HG02870 (cell line): Measurements from ENCODE around the gene GPR146.
A peak's percentile ranks its signal among the peaks of the same experiment; 100 is the strongest.

Experiments
- ATAC-seq: cut with Tn5 transposase; IDR thresholded peaks from one replicate; pipeline ENCODE4 v1.9.1; 2021; ENCODE audit warnings: mild to moderate bottlenecking, moderate library complexity; ENCODE audit not compliant: unreplicated experiment

Gene GPR146

DNA sequence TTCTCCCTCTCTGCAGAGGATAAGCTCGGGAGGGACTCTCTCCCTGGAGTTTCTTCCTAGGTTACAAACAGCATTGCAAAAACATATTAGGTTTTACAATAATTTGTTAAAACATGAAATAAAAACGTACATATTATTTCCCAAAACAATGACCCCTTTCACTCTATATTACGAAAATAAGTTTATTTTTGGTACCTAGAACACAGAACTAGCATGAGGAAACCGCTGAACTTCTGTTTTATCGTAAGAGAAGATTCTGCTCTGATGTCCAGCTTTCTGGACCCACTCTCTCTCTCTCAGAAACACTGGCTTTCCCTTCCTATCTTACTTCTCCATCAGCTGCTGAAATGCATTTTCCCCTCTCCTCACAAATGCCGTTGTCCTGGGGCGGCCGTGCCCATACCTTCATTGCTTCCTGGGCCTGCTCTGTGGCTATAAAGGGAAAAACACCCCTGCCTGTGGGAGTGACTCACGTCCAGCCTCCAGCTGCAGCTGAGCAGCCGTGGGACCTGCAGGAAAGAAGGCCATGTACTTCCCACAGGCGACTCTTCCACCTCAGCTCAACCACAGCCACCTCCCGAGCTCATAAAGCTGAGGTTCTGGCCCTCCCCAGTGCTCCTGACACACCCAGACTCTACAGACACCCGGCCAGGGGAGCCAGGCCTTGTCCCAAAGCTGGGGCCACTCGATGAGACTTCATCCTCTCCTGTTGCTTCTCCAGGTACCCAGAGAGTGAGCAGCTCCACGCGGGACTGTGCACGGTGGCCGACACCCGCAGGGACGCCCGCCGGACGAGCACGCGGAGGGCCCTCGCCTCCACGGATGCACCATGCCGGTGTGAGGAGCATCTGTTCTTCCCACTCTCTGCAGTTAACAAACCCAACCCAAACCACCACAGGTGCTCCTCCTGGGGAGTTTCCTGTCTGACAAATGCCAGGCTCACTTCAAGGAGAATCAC, 46.6 kb downstream of the GPR146 start:
- no peak for ATAC-seq

DNA sequence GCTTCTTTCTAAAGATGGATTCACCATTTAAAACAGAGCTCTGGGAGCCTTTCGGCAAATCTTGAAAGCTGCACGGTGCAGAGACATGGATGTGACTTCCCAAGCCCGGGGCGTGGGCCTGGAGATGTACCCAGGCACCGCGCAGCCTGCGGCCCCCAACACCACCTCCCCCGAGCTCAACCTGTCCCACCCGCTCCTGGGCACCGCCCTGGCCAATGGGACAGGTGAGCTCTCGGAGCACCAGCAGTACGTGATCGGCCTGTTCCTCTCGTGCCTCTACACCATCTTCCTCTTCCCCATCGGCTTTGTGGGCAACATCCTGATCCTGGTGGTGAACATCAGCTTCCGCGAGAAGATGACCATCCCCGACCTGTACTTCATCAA, 47.3 kb downstream of the GPR146 start:
- ATAC-seq, result no peak

DNA sequence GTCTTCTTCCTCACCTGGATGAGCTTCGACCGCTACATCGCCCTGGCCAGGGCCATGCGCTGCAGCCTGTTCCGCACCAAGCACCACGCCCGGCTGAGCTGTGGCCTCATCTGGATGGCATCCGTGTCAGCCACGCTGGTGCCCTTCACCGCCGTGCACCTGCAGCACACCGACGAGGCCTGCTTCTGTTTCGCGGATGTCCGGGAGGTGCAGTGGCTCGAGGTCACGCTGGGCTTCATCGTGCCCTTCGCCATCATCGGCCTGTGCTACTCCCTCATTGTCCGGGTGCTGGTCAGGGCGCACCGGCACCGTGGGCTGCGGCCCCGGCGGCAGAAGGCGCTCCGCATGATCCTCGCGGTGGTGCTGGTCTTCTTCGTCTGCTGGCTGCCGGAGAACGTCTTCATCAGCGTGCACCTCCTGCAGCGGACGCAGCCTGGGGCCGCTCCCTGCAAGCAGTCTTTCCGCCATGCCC, 47.9 kb downstream of the GPR146 start:
- no peak for ATAC-seq

DNA sequence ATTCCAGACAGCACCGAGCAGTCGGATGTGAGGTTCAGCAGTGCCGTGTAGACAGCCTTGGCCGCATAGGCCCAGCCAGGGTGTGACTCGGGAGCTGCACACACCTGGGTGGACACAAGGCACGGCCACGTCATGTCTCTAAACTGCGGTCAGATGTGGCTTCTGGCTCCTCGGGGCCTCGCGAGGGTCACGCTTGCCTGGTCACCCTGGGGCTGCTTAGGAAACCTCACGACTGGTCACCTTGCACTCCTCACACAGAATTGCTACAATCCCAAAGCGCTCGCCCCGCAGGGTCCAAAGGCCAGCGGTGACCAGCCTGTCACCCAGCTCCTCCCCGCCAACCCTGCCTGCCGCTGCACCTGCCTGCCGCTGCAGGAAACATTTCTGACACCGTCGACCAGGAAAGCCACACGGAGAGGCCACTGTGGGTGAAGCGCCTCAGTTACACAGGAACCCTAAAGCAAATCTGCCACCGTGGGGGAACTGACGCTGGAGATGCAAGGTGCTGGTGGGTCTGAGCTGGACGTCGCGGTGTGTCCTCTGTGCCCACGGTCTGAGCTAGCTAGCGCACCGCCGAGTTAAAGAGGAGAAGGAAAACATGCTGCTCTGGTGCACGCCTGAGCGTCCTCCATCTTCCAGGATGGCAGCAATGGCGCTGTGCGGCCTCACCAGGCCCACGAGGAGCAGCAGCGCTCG, 48.6 kb downstream of the GPR146 start:
- ATAC-seq, result no peak

DNA sequence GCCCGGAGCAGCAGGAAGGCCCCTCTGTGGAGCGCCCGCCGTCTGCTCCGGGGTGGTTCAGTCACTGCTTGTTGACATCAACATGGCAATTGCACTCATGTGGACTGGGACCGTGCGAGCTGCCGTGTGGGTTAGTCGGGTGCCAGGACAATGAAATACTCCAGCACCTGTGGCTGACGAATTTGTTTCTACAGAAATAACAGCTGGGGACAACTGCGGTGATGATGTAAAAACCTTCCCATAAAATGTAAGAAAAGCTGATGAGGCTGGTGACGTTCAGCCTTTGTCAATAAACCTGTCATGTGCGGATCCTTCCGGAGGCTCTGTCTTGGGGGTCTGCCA, 49.1 kb downstream of the GPR146 start:
- ATAC-seq, result no peak

DNA sequence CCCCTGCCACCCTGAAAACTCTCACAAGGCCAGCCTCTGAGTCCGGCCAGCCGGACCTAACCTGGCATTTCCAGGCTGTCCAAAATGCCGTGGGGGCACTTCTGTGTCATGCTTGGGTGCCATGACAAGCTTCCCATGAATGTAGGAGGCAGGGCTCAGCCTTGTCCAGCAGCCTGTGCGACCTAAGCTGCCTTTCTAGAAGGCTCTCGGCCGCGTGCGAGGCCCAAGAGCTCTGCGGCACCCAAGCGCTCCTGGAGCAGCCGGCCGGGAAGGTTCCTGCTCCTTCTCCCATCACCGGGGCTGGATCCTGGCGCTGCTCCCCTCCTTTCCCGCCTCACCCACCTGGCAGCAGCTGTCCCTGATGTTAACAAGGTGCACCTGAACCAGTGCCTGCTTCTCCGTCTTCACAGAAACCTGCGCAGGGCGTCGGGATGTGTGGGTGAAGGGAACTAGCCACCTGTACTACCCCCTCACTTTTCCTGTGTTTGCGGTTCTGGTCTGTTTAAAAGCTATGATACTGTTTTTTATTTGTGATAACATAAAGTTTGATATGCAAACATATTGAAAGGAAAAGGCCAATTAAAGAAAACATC, 49.7 kb downstream of the GPR146 start:
- ATAC-seq, result no peak

DNA sequence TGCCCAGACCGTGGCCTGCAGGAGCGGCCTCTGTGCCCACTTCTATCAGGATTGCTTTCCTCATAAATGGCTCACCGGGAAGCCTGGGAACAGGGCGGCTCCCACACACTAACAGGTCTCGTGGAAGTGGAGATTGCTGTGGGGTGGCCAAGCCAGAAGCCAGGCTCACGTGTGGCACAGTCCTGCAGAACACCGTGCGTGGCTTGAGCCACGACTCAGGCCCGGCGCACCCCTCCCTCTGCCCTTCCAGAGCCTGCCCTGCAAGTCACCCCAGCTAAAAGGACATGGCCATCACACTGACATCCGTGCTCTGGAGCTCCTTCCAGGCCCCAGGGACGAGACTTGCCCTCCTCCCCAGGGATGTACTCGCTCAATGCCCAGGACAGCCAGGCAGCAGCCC, 50.5 kb downstream of the GPR146 start:
- ATAC-seq, result no peak

DNA sequence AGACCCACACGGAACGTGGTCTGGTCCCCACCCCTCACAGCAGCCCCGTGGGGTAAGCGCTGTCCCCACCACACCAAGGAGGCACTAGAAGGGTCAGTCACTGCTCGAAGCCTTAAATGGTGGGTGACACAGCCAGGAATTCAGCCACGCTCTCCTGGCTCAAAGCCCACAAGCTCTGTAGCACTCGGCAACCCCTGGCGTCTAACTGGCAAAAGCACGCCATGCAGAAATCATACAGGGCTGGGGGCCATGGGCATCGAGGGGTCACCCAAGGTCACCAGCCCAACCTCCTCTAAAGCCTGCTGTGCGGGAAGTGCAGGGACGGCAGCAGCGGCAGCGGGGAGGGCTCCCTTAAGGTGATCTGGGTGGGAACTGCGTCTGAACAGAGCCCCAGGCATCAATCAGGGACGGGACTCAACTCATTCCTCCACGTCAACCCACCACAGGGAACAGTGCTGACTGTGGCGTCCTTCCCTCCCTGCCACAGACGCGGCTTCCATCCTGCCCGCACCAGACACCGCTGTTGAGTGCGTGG, 51.3 kb downstream of the GPR146 start:
- no peak for ATAC-seq

DNA sequence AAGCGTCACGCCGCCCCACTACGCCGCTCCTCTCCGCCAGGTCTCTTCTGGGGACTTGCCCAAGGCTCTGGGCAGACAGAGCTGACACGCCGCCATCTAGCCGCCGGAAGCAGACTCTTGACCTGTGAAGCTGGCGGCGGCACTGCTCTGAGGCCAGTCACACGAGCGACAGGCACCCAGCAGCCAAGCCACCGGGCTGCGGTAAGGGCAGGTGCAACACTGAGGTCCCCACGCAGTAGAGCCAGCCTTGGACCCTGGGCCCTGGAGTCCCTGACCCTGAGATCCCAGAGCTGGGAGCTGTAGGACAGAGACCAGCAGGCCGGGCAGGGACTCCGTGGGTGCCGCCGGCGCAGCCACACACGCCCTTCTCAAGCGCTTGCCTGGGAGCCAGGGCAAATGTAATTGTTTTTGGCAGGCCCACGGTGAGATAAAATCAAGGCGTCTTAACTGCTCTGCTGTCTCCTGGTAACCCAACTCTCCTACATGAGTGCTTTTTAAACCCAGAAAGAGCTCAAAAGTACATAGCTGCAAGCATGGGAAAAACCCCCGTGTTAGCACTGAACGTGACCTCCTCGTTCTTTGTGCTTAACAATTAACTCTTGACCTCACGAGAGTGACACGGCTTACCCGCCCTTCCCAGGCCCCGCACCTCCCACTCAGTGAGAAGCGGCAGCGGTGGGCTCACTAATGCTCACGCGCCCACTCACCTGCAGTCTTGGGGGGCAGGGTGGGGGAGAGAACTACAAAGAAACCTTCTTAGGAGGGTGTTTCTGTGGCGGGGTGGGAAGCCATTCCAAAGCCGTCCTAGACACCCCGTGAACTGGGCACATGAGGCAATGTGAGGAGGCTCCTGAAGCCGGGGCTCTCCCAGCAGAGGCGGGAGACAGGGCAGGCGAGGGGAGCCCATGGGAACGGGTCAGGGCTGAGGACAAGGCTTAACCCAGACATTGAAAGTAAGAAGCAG, 52.1 kb downstream of the GPR146 start:
- ATAC-seq, result no peak

DNA sequence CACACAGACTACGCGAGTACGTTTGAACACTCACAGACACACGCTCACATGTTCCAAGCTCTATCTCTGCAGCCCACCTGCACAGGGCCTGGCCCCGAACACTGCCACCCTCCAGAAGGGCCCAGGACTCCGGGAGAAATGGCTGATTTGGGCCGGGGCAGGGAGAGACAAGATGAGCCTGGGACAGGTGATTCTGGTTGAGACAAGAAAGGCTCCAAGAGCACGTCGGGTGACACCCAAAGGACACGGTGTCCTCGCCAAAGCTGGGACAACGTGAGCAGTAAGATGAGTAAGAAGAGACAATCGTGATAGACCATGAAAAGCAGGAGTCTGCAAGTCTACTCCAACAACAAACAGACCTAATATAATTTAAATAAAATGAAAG, 52.8 kb downstream of the GPR146 start:
- ATAC-seq, result no peak

DNA sequence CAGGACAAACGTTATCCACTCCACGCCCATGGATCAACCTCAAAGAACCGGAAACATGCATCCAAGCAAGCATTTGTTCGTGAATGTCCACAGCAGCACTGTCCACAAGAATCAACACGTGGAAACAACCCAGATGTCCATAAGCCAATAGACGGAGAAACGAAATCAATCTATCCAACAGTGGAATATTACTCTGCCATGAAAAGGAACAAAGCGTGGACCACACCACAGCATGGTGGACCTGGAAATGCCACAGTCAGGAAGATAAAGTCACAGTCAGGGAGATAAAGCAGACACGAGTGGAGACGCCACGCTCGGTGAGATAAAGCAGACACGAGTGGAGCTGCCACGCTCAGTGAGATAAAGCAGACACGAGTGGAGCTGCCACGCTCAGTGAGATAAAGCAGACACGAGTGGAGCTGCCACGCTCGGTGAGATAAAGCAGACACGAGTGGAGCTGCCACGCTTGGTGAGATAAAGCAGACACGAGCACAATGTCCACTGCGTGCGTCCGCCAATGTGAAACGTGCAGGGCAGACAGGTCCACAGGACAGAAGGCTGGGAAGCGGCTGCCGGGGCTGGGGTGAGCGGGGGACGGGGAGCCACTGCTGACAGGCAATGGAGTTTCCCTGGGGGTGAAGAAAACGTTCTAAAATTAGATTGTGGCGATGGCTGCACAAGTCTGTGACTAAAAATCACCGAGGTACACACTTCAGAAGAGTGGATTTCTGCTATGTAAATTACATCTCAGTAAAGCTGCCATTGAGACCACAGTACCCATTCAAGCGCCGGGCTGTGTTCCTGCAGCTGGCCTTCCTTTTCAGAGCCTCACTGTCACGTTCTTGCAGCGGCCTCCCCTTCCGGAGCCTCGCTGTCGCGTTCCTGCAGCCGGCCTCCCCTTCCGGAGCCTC, 54.2 kb downstream of the GPR146 start:
- no peak for ATAC-seq

DNA sequence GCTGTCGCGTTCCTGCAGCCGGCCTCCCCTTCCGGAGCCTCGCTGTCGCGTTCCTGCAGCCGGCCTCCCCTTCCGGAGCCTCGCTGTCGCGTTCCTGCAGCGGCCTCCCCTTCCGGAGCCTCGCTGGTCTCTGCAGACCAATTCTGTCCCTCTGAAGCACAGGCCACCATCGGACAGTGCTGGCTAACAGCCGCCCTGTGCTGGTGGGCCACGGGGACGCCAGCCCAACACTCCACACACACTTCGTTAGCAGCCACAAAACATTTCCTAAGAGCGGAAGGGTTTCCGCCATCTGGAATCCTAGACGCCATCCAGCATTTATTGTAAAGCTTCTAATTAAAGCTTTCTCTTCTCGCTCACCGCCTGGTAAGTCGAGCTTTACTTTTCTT, 54.8 kb downstream of the GPR146 start:
- ATAC-seq, result no peak

DNA sequence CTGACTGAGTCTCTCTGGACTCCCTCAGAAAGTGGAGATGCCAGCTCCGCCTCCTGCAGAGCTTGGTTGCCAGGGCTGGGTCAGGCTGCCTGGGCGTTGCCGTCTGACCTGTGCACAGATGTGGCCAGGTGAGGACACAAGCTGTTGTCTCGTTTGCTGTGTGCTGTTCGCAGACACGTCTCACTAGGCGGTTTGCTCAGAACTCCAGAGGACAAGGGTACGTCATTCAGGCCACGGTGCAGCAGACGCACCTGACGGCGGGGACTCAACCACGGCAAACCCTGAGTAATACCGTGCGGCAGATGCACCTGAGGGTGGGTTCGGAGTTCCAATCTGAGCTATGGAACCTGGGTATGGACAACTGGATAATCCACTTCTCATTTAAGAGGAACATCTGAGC, 55.3 kb downstream of the GPR146 start:
- ATAC-seq, result no peak

DNA sequence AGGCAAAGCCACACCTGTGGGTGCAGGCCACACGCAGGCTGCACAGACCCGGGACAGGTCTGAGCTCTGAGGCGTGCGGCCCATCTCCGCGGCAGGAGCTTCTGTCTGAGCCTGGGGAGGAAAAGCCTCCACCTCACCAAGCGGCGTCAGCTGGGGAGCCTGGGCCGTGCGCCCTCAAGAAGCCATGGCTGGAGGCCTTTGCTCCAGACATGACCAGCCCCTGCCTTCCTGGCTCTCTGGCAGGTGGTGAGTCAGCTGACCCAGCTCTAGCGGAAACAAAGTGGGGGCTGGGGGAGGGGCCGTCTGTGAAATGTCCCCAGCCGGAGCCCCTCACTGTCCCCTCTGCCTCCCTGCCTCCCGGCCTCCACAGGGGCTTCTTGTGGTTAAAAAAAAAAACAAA, 56.0 kb downstream of the GPR146 start:
- ATAC-seq, result no peak

DNA sequence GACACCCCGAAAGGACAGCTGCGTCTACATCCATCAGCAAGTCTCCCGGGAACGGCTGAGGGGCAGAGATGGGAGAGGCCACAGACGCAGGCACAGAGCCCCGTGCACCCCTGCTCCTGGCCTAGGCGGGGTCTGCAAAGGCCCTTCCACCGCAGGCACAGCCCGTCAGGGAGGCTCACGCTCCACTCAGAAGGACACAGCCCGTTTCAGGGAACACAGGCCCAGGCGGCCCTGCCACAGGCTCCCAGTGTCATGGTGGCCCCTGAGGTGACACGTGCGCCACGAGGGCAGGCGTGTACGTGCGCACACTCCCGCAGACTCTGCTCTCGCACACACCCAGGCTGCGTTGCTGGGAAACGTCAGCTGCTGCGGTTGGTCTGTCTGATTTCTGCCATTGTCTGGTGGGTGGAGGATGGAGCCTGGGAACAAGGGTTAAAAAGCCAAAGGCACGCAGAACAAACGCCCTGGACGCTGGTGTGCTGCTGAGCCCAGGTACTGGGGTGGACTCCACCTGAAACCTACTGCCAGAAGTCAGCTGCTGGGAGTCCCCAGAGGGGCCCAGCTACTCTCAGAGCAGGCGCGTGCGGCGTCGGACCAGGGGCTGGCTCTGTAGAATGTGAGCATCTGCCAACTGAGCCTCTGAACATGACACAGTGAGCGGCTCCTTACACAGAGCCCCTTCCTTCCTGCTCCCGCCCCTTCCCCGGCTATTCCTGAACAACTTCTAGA, 56.7 kb downstream of the GPR146 start:
- ATAC-seq, result no peak

DNA sequence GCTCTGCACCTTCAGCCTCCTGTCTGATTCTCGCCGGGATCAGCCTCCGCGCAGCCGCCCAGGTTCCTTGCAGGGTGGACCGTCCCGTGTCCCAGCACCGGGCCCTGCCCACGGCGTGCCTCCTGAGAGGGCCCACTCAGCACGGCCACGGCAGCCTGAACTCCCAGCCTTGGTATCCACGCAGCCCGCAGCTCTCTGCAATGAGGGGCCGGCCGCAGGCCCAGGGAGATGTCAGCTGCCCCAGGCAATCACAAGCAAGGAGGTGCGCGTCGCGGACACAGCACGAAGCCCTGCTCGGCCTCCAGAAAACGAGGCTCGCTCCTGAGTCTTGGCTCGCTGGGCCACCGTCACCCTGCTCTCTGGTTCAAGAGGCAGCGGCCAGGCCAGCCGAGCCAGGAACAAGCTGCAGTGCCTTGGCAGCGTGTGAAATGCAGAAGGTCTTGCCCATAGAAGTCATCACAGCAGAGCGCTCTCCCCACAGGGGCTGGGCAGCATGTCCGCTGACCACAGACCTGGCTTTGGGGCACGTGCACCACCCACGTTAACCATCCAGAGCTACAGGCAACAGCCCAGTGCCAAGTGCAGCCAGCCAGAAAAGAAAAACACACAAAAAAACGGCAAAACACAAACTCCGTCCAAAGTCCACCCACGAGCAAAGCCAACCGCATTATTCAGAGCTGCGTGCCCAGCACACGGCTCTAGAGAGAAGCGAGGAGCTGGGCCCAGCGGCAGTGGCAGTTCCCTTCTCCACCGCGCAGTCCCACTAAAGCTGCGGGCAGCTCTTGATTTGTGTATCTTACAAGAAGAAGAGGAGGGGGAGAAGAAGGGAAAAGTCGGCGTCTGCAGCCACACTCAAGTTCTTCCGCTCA, 57.5 kb downstream of the GPR146 start:
- ATAC-seq, result no peak

DNA sequence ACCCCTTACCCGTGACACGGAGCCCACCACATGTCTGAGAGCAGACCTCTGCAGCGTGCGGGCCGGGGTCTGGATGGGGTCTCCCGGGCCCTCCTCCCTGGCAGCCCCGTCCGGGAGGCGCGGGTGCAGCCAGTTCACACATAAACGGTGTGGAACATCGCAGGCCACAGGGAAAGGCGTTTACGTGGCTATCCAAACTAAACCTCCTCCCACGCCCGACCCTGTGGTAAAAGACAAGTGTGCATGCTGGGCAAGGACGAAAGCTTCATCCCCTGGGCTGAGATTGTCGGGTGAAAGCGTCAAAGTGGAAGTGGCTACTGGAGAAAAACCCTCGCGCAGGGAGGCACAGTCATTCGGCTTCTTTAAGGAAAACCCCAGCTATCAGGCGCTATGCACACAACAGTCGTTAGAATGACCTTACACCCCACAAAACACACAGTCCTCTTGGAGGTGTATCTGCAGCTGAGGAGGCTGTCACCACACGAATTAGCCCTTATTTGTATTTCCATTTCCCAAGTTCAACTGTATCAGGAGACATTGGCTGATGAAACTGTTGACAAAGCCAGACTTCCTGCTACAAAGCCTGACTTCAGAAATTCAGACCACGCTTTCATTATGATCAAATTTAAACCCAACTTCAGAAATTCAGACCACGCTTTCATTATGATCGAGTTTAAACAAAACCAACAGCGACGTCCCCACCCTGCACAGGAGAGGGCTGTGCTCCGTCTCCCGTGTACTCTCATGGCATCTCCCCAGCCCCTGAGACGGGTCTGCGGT, 58.9 kb downstream of the GPR146 start:
- peak; percentile 46 for ATAC-seq
